ENCODE results near the gene SAMD8.

- TF ChIP-seq, protein P1, sequence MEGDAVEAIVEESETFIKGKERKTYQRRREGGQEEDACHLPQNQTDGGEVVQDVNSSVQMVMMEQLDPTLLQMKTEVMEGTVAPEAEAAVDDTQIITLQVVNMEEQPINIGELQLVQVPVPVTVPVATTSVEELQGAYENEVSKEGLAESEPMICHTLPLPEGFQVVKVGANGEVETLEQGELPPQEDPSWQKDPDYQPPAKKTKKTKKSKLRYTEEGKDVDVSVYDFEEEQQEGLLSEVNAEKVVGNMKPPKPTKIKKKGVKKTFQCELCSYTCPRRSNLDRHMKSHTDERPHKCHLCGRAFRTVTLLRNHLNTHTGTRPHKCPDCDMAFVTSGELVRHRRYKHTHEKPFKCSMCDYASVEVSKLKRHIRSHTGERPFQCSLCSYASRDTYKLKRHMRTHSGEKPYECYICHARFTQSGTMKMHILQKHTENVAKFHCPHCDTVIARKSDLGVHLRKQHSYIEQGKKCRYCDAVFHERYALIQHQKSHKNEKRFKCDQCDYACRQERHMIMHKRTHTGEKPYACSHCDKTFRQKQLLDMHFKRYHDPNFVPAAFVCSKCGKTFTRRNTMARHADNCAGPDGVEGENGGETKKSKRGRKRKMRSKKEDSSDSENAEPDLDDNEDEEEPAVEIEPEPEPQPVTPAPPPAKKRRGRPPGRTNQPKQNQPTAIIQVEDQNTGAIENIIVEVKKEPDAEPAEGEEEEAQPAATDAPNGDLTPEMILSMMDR (conservative IDR thresholded peaks at IDR 0.05; ENCODE audit: low read depth, low read length) = no peak
- no peak for TF ChIP-seq EZH2 (IDR thresholded peaks at IDR 0.05; ENCODE audit: borderline replicate concordance, low read depth, low read length, poor library complexity, severe bottlenecking)
Observed at GRCh38 chr10:75089634-75090033, 21.8 kb upstream of the SAMD8 start.
